GM23338 (cell line): ENCODE results near the gene CDK5RAP2. TPM values are rescaled to one million over a fixed set of nuclear protein-coding genes. Genes with fewer than 3 reads are reported as not detected.

Experiments
- ATAC-seq: fragments of 200-7000 bp; cut with Tn5 transposase; 3 replicates; pipeline ENCODE4 v1.9.1; 2020
- DNase-seq: peaks from one replicate; pipeline ENCODE4 v3.0.0-alpha.2; 2015; ENCODE audit warnings: low spot score
- H2AFZ ChIP-seq: fragments of 200-600 bp; sonication (generic); 2 replicates; pipeline ENCODE4 v1.8.0; 2016; ENCODE audit warnings: antibody characterized with exemption, mild to moderate bottlenecking, moderate library complexity
- H3F3A ChIP-seq: fragments of 200-600 bp; sonication (generic); replicated peaks from 2 replicates; pipeline ENCODE4 v1.8.0; 2017; ENCODE audit warnings: antibody characterized with exemption, mixed run types, low read depth
- H3K27ac ChIP-seq: fragments of 200-600 bp; sonication (generic); 2 replicates; pipeline ENCODE4 v1.6.1; 2016; ENCODE audit warnings: low read depth
- H3K27me3 ChIP-seq: fragments of 200-600 bp; sonication (generic); 2 replicates; pipeline ENCODE4 v1.8.0; 2016; ENCODE audit warnings: mild to moderate bottlenecking, mixed run types, moderate library complexity; ENCODE audit not compliant: insufficient read depth
- H3K36me3 ChIP-seq: fragments of 200-600 bp; sonication (generic); 2 replicates; pipeline ENCODE4 v1.8.0; 2016; ENCODE audit warnings: mild to moderate bottlenecking; ENCODE audit not compliant: insufficient read depth
- H3K4me1 ChIP-seq: fragments of 200-600 bp; sonication (generic); 2 replicates; pipeline ENCODE4 v1.8.0; 2016; ENCODE audit warnings: mild to moderate bottlenecking, moderate library complexity; ENCODE audit not compliant: insufficient read depth
- H3K4me2 ChIP-seq: fragments of 200-600 bp; sonication (generic); 2 replicates; pipeline ENCODE4 v1.7.1; 2017; ENCODE audit warnings: mixed run types
- H3K4me3 ChIP-seq: fragments of 200-600 bp; sonication (generic); 2 replicates; pipeline ENCODE4 v1.6.1; 2016; ENCODE audit warnings: mixed run types
- H3K79me2 ChIP-seq: fragments of 200-600 bp; sonication (generic); replicated peaks from 2 replicates; pipeline ENCODE4 v1.8.0; 2017; ENCODE audit warnings: mild to moderate bottlenecking; ENCODE audit not compliant: insufficient read depth
- H3K9me2 ChIP-seq: fragments of 200-600 bp; sonication (generic); 2 replicates; pipeline ENCODE4 v1.8.0; 2017; ENCODE audit not compliant: insufficient read depth
- H4K20me1 ChIP-seq: fragments of 200-600 bp; sonication (generic); replicated peaks from 2 replicates; pipeline ENCODE4 v1.8.0; 2017; ENCODE audit warnings: mild to moderate bottlenecking; ENCODE audit not compliant: insufficient read depth
- H3K27ac Mint-ChIP-seq: 2 replicates; pipeline ENCODE4 v1.8.0; 2020; ENCODE audit warnings: inconsistent platforms, mild to moderate bottlenecking, moderate library complexity, mixed read lengths
- H3K27me3 Mint-ChIP-seq: 3 replicates; pipeline ENCODE4 v1.8.0; 2022; ENCODE audit warnings: low read depth, mild to moderate bottlenecking, moderate library complexity, mixed read lengths, inconsistent platforms; ENCODE audit not compliant: insufficient read depth, poor library complexity
- H3K36me3 Mint-ChIP-seq: 3 replicates; pipeline ENCODE4 v1.8.0; 2021; ENCODE audit warnings: low read depth, mild to moderate bottlenecking, inconsistent platforms, moderate library complexity, mixed read lengths
- H3K4me1 Mint-ChIP-seq: 3 replicates; pipeline ENCODE4 v1.8.0; 2020; ENCODE audit warnings: mild to moderate bottlenecking, inconsistent platforms, mixed read lengths
- H3K4me3 Mint-ChIP-seq: 3 replicates; pipeline ENCODE4 v1.8.0; 2021; ENCODE audit warnings: moderate library complexity, mild to moderate bottlenecking, inconsistent platforms, mixed read lengths
- H3K9me3 Mint-ChIP-seq: 3 replicates; pipeline ENCODE4 v1.8.0; 2020; ENCODE audit warnings: moderate library complexity, mild to moderate bottlenecking, inconsistent platforms, mixed read lengths
- ETS1 ChIP-seq: IDR thresholded peaks from 2 replicates; pipeline ENCODE4 v1.6.1; 2016; ENCODE audit warnings: antibody characterized with exemption
- EZH2phosphoT487 ChIP-seq: fragments of 200-600 bp; sonication (generic); IDR thresholded peaks from one replicate; pipeline ENCODE4 v1.8.1; 2018; ENCODE audit warnings: antibody characterized with exemption; ENCODE audit not compliant: unreplicated experiment
- POLR2AphosphoS5 ChIP-seq: IDR thresholded peaks from 2 replicates; pipeline ENCODE4 v1.6.1; 2016; ENCODE audit warnings: antibody characterized with exemption, low read depth
- STAT1 ChIP-seq: IDR thresholded peaks from one replicate; pipeline ENCODE4 v1.6.1; 2016; ENCODE audit warnings: antibody characterized with exemption; ENCODE audit not compliant: unreplicated experiment
- ZNF114 ChIP-seq: fragments of 250-450 bp; sonication (Bioruptor Pico); IDR thresholded peaks from 2 replicates; pipeline ENCODE4 v1.5.0; 2020; ENCODE audit warnings: mild to moderate bottlenecking, moderate library complexity
- polyA plus RNA-seq: library from polyadenylated mRNA; unstranded; fragments of >200 nt; fragmentation: Nextera tagmentation; extraction: Ambion mirVana; gene quantifications from 2 replicates; pipeline ENCODE4 v1.2.1, GENCODE V29; 2016
- total RNA-seq: library from RNA; depleted of rRNA; stranded (reverse); fragments of >200 nt; shearing (Covaris generic); gene quantifications from 2 replicates; pipeline ENCODE4 v1.2.3, GENCODE V29; 2014
- TF ChIP-seq, protein P1 (sequence below): IDR thresholded peaks from one replicate; pipeline ENCODE4 v1.6.1; 2018; ENCODE audit warnings: antibody characterized with exemption; ENCODE audit not compliant: unreplicated experiment
- TF ChIP-seq, protein P2 (sequence below), 2 experiments: fragments of 200-600 bp in 1 of 2; sonication (generic) in 1 of 2; conservative IDR thresholded peaks; 2 replicates each; pipeline versions ENCODE4 v1.5.1 to v1.6.1; 2016 to 2017; ENCODE audit warnings: antibody characterized with exemption in 2 of 2, low read depth in 2 of 2, mild to moderate bottlenecking in 2 of 2, moderate library complexity in 1 of 2

CDK5RAP2 gene
- total and polyA plus RNA-seq, 2 experiments from 2014 or later, result 50.7 to 65.7 TPM

DNA sequence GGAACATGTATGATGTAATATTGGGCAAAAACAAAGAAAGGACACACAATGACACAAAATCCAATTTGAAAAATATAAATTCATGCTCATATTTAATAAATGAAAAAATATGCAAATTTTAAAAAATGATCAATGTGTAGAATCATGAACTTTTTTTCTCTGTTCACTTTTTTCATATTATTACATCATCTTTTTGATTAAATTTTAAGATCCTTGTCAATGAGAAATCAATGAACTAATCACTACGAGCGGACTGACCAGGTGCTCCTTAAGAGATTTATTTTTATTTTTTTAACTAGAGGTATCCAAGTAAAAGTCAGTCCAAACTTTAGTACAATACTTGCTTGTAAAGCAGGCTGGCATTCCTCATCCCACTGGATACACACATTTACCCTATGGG is 174.1 kb downstream of the CDK5RAP2 start (continued):
- TF ChIP-seq, protein P1, sequence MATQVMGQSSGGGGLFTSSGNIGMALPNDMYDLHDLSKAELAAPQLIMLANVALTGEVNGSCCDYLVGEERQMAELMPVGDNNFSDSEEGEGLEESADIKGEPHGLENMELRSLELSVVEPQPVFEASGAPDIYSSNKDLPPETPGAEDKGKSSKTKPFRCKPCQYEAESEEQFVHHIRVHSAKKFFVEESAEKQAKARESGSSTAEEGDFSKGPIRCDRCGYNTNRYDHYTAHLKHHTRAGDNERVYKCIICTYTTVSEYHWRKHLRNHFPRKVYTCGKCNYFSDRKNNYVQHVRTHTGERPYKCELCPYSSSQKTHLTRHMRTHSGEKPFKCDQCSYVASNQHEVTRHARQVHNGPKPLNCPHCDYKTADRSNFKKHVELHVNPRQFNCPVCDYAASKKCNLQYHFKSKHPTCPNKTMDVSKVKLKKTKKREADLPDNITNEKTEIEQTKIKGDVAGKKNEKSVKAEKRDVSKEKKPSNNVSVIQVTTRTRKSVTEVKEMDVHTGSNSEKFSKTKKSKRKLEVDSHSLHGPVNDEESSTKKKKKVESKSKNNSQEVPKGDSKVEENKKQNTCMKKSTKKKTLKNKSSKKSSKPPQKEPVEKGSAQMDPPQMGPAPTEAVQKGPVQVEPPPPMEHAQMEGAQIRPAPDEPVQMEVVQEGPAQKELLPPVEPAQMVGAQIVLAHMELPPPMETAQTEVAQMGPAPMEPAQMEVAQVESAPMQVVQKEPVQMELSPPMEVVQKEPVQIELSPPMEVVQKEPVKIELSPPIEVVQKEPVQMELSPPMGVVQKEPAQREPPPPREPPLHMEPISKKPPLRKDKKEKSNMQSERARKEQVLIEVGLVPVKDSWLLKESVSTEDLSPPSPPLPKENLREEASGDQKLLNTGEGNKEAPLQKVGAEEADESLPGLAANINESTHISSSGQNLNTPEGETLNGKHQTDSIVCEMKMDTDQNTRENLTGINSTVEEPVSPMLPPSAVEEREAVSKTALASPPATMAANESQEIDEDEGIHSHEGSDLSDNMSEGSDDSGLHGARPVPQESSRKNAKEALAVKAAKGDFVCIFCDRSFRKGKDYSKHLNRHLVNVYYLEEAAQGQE, result no peak
- TF ChIP-seq ETS1 (no peak), EZH2phosphoT487 (no peak)
- TF ChIP-seq, protein P2, sequence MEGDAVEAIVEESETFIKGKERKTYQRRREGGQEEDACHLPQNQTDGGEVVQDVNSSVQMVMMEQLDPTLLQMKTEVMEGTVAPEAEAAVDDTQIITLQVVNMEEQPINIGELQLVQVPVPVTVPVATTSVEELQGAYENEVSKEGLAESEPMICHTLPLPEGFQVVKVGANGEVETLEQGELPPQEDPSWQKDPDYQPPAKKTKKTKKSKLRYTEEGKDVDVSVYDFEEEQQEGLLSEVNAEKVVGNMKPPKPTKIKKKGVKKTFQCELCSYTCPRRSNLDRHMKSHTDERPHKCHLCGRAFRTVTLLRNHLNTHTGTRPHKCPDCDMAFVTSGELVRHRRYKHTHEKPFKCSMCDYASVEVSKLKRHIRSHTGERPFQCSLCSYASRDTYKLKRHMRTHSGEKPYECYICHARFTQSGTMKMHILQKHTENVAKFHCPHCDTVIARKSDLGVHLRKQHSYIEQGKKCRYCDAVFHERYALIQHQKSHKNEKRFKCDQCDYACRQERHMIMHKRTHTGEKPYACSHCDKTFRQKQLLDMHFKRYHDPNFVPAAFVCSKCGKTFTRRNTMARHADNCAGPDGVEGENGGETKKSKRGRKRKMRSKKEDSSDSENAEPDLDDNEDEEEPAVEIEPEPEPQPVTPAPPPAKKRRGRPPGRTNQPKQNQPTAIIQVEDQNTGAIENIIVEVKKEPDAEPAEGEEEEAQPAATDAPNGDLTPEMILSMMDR (conservative IDR thresholded peaks at IDR 0.05; ENCODE audit: low read depth in 2 of 2), result no peak

- Histone ChIP-seq H3F3A (no peaks in the 10 kb centered on the region), H3K27ac (no peak overlapping the region), H2AFZ (no peak overlapping the region), H3K79me2 (no peaks in the 10 kb centered on the region), H3K27me3 (no peaks in the 10 kb centered on the region), H3K36me3 (peaks cover 8% of the 10 kb centered on the region), H3K4me3 (no peak overlapping the region), H3K4me1 (no peaks in the 10 kb centered on the region), H4K20me1 (0 out of 2 replicates have a peak, but pooled peaks cover 4% of the 10 kb centered on the region), H3K4me2 (no peak overlapping the region), H3K9me2 (no peaks in the 10 kb centered on the region)
- Mint-ChIP-seq H3K27ac (no peak overlapping the region), H3K36me3 (peaks cover 64% of the 10 kb centered on the region), H3K27me3 (peaks cover 9% of the 10 kb centered on the region), H3K4me1 (no peaks in the 10 kb centered on the region; the same call in 2 of the 3 replicates), H3K9me3 (no peaks in the 10 kb centered on the region), H3K4me3 (no peak overlapping the region)
- DNase-seq (no peak), ATAC-seq (no peak)
- TF ChIP-seq ETS1, result no peak
- no peak for TF ChIP-seq POLR2AphosphoS5
- TF ChIP-seq, protein P2 (conservative IDR thresholded peaks at IDR 0.05; ENCODE audit: low read depth in 2 of 2), result no peak
- TF ChIP-seq STAT1, result no peak
- TF ChIP-seq, protein P1, result no peak
- TF ChIP-seq ZNF114 (CRISPR knock-in tag), result no peak
These were observed 174.8 kb downstream of the CDK5RAP2 start for GRCh38 chr9:120405134-120405533.
